Measurements from ENCODE around the gene TMEM132C. TPM values are rescaled to one million over a fixed set of nuclear protein-coding genes. Genes with fewer than 3 reads are reported as not detected.

Gene TMEM132C
- total and polyA plus RNA-seq, 2 donors (not counting 3 experiments of a cell fraction or from before 2014, with no cell fraction given) = not detected

DNA sequence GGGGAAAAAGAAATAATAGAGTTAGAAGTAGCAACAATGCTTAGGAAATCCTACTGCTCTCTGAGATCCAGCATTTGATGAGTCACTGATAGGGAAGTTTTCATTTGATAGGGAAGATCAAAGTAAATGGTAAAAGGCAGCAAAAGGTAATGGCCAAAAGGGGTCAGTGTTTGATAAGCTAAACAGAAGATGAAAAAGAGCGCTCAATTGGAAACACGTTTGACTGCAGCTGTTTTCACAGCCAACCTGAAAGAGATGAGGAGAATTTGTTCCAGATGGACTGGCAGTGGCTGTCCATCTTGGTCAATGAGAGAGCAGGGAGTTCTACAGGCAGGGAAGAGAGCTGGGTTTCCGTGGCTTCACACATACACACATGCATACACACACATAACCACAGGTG is 264.2 kb downstream of the TMEM132C start:
- intact Hi-C loops (cut with micrococcal nuclease) = no loop called here
- BruUV-seq (replicated peaks) = no TSS peak

DNA sequence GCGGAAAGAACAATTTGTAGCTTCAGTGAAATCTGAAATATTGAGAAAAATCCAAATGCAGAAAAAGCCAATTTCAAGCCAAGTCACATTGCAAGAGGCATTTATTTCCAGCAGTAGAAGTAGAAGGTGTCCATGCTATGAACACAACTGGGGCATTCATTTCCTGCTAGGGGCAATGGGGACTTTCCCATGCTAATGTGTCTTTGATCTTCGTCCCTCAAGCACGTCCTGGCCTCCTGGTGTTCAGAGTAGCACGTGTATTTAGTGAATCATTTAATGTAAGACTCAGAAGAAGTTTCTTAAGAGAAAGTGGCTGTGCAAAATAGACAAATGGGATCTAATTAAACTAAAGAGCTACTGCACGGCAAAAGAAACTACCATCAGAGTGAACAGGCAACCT is 267.9 kb downstream of the TMEM132C start:
- Histone ChIP-seq H3K79me2 (ENCODE audit: control insufficient read depth, insufficient read depth, low read length) (no peaks in the 10 kb centered on the region), H4K20me1 (replicated peaks; ENCODE audit: control insufficient read depth, extremely low read depth, insufficient read depth, low read length) (no peaks in the 10 kb centered on the region), H3K9me3 (replicated peaks; ENCODE audit: control insufficient read depth, insufficient read depth, low read length) (peaks cover 5% of the 10 kb centered on the region), H3K36me3 (ENCODE audit: control insufficient read depth in 2 of 2, extremely low read depth in 1 of 2, insufficient read depth in 2 of 2, low read length in 2 of 2) (no peaks in the 10 kb centered on the region), H3K27me3 (ENCODE audit: control insufficient read depth in 2 of 2, insufficient read depth in 2 of 2, low read length in 2 of 2) (no peaks in the 10 kb centered on the region), H3K4me3 (replicated peaks in 1 of 3; ENCODE audit: insufficient read depth in 1 of 3, low read depth in 1 of 3, low read length in 3 of 3) (no peak overlapping the region), H3K27ac (ENCODE audit: insufficient read depth, low read depth, low read length) (no peak overlapping the region), H3K4me2 (ENCODE audit: insufficient read depth, low read length) (no peak overlapping the region), H3K4me1 (ENCODE audit: control insufficient read depth, extremely low read depth, insufficient read depth, low read length) (no peaks in the 10 kb centered on the region), H3K9me1 (replicated peaks; ENCODE audit: control insufficient read depth, extremely low read depth, insufficient read depth, low read length) (no peaks in the 10 kb centered on the region), H3K9ac (replicated peaks; ENCODE audit: extremely low read depth, insufficient read depth, low read length) (no peak overlapping the region), H2AFZ (ENCODE audit: low read depth, low read length) (no peak overlapping the region)
- FAIRE-seq = no peak
- no TSS peak for BruUV-seq (replicated peaks)
- no peak for DNase-seq (ENCODE audit: low read depth, low spot score)
- TF ChIP-seq MYC (IDR thresholded peaks at IDR 0.05; ENCODE audit: low read depth, low read length) (no peak), POLR2AphosphoS5 (IDR thresholded peaks at IDR 0.05; ENCODE audit: insufficient read depth, low read depth, low read length) (no peak)
- ChIA-PET POLR2A (no interaction called here), CTCF (no interaction called here)
- dilution Hi-C loops (cut with MboI; ENCODE audit: extremely low pct_ligation_motif_present, low sequenced_read_pairs) = no loop called here
- intact Hi-C loops (cut with micrococcal nuclease) = no loop called here

More for the DNA sequence above, 264.2 kb downstream of the TMEM132C start:
- no peak overlapping the region for H3K27ac ChIP-seq (ENCODE audit: insufficient read depth, low read depth, low read length)
- H3K4me1 ChIP-seq (ENCODE audit: control insufficient read depth, extremely low read depth, insufficient read depth, low read length) = no peaks in the 10 kb centered on the region
- DNase-seq (ENCODE audit: low read depth, low spot score) (no peak), FAIRE-seq (no peak)
- no peak overlapping the region for H3K9ac ChIP-seq (replicated peaks; ENCODE audit: extremely low read depth, insufficient read depth, low read length)
- POLR2A ChIA-PET = no interaction called here
- no peaks in the 10 kb centered on the region for H3K36me3 ChIP-seq (ENCODE audit: control insufficient read depth in 2 of 2, extremely low read depth in 1 of 2, insufficient read depth in 2 of 2, low read length in 2 of 2)
- no peaks in the 10 kb centered on the region for H3K27me3 ChIP-seq (ENCODE audit: control insufficient read depth in 2 of 2, insufficient read depth in 2 of 2, low read length in 2 of 2)
- H3K79me2 ChIP-seq (ENCODE audit: control insufficient read depth, insufficient read depth, low read length) = no peaks in the 10 kb centered on the region
- CTCF ChIA-PET = no interaction called here
- no peak overlapping the region for H3K4me3 ChIP-seq (replicated peaks in 1 of 3; ENCODE audit: insufficient read depth in 1 of 3, low read depth in 1 of 3, low read length in 3 of 3)
- no peak overlapping the region for H2AFZ ChIP-seq (ENCODE audit: low read depth, low read length)
- H3K9me1 ChIP-seq (replicated peaks; ENCODE audit: control insufficient read depth, extremely low read depth, insufficient read depth, low read length) = no peaks in the 10 kb centered on the region
- H4K20me1 ChIP-seq (replicated peaks; ENCODE audit: control insufficient read depth, extremely low read depth, insufficient read depth, low read length) = no peaks in the 10 kb centered on the region
- dilution Hi-C loops (cut with MboI; ENCODE audit: extremely low pct_ligation_motif_present, low sequenced_read_pairs) = no loop called here
- H3K4me2 ChIP-seq (ENCODE audit: insufficient read depth, low read length) = no peak overlapping the region
- H3K9me3 ChIP-seq (replicated peaks; ENCODE audit: control insufficient read depth, insufficient read depth, low read length) = peaks cover 4% of the 10 kb centered on the region
- TF ChIP-seq, protein P1, sequence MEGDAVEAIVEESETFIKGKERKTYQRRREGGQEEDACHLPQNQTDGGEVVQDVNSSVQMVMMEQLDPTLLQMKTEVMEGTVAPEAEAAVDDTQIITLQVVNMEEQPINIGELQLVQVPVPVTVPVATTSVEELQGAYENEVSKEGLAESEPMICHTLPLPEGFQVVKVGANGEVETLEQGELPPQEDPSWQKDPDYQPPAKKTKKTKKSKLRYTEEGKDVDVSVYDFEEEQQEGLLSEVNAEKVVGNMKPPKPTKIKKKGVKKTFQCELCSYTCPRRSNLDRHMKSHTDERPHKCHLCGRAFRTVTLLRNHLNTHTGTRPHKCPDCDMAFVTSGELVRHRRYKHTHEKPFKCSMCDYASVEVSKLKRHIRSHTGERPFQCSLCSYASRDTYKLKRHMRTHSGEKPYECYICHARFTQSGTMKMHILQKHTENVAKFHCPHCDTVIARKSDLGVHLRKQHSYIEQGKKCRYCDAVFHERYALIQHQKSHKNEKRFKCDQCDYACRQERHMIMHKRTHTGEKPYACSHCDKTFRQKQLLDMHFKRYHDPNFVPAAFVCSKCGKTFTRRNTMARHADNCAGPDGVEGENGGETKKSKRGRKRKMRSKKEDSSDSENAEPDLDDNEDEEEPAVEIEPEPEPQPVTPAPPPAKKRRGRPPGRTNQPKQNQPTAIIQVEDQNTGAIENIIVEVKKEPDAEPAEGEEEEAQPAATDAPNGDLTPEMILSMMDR (IDR thresholded peaks at IDR 0.05; ENCODE audit: extremely low read depth in 1 of 2, insufficient read depth in 1 of 2, low read depth in 1 of 2, low read length in 2 of 2) = no peak
- TF ChIP-seq POLR2AphosphoS5 (IDR thresholded peaks at IDR 0.05; ENCODE audit: insufficient read depth, low read depth, low read length) = no peak

Measured in endothelial cell of umbilical vein (primary cell).